ENCODE data around the gene NUMB. TPM values are rescaled to one million over a fixed set of nuclear protein-coding genes. Genes with fewer than 3 reads are reported as not detected.

Gene NUMB
- total RNA-seq, 2 donors from 2014 or later: 43.8 to 45.2 TPM

- Histone ChIP-seq H3K27me3 (peaks cover 0 to 18% of the 10 kb centered on the region in 2 donors), H3K27ac (no peak overlapping the region), H3K4me3 (no peak overlapping the region), H3K9me3 (no peaks in the 10 kb centered on the region), H3K36me3 (replicated peaks in 1 of 2; ENCODE audit: insufficient read depth in 1 of 2, low read depth in 2 of 2) (no peaks in the 10 kb centered on the region), H3K4me1 (peaks cover 29% of the 10 kb centered on the region)
- ATAC-seq (no peak), DNase-seq (no peak)
- WGBS, 2 donors: 71 to 83% methylated on average over 11 of the region's 11 CpGs
- TF ChIP-seq POLR2A (IDR thresholded peaks at IDR 0.05): no peak
- no peak for TF ChIP-seq CTCF (IDR thresholded peaks at IDR 0.05)
- intact Hi-C loops (cut with DNase I): no loop called here
Observed at GRCh38 chr14:73236157-73236556, 222.2 kb downstream of the NUMB start.

DNA sequence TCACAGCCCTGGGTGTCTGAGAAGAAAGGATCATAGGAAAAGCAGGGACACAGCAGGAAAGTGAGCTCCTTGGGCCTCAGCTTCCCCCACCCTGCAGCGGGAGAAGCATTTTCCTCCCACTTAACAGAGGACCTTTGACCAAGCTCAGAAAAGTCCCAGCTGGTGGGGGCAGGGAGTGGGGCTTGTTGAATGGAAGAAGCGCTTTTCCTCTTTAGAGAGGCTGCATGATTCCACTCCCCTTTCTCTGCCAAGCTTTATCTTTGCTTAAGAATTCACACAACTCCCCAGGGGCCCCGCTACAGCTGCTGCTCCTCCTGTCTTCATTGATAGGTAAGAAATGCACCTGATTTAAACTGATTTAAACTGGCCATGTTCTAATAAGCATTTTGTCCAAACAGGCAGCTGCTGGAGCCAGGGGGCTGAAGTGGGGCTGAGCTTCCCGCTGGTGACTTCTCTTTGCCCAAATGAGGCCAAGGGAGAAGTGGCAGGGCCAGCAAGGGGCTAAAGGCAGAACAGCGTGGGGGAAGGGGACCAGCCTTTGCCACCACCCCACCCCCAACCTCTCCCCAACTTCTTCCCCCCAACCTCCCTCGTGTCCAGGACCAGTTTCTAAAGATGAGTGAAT is 222.7 kb downstream of the NUMB start:
- no peak for ATAC-seq
- 54 to 64% methylated on average over 6 of the region's 6 CpGs for WGBS, 2 donors
- Histone ChIP-seq H3K4me3 (no peak overlapping the region), H3K27ac (no peak overlapping the region), H3K4me1 (peaks cover 29% of the 10 kb centered on the region), H3K9me3 (no peaks in the 10 kb centered on the region), H3K27me3 (peaks cover 0 to 18% of the 10 kb centered on the region in 2 donors), H3K36me3 (replicated peaks in 1 of 2; ENCODE audit: insufficient read depth in 1 of 2, low read depth in 2 of 2) (no peaks in the 10 kb centered on the region)
- DNase-seq: no peak
- TF ChIP-seq CTCF (IDR thresholded peaks at IDR 0.05) (no peak), POLR2A (IDR thresholded peaks at IDR 0.05) (no peak)
- intact Hi-C loops (cut with DNase I): no loop called here

DNA sequence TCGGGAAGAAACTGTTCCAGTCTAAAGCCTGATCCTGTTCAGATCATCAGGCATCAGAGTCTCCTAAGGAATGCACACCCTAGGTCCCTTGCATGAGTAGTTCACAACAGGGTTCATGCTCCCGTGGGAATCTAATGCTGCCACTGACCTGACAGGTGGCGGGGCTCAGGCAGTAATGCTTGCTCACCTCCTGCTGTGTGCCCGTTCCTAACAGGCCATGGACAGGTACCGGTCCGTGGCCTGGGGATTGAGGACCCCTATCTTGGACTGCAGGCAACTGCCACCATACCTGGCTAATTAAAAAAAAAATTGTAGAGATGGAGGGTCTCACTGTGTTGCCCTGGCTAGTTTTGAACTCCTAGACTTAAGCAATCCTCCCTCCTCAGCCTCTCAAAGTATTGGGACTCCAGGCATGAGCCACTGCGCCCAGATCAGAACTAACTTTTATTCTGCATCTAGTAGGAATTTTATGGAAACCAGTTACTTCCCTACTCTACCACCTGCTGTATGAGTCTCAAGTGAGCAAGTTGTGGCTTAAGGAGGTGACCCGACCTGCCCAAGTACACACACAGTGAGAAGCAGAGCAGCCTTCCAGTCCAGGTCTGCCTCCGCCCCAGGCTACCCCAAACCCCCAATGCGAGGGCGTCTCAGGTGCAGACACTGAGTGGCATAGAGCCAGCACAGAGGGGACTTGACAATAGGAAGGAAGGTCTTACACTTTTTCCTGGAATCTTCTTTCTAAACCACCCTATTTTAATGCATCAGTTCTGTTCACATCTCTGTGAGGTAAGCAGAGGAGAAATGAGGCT is 223.6 kb downstream of the NUMB start:
- intact Hi-C loops (cut with DNase I): no loop called here

GRCh38 chr14:73234029-73234428 is 224.3 kb downstream of the NUMB start:
- Histone ChIP-seq H3K27ac (no peak overlapping the region), H3K27me3 (peaks cover 0 to 18% of the 10 kb centered on the region in 2 donors), H3K36me3 (replicated peaks in 1 of 2; ENCODE audit: insufficient read depth in 1 of 2, low read depth in 2 of 2) (no peaks in the 10 kb centered on the region), H3K4me1 (peaks cover 21% of the 10 kb centered on the region), H3K4me3 (no peak overlapping the region), H3K9me3 (no peaks in the 10 kb centered on the region)
- ATAC-seq: no peak
- TF ChIP-seq CTCF (IDR thresholded peaks at IDR 0.05): no peak
- TF ChIP-seq POLR2A (IDR thresholded peaks at IDR 0.05): no peak
- no peak for DNase-seq
- intact Hi-C loops (cut with DNase I): no loop called here
- 78 to 80% methylated on average over 5 of the region's 5 CpGs for WGBS, 2 donors

More for the DNA sequence above, 223.6 kb downstream of the NUMB start:
- H3K9me3 ChIP-seq: no peaks in the 10 kb centered on the region
- no peak overlapping the region for H3K27ac ChIP-seq
- ATAC-seq: no peak
- peaks cover 26% of the 10 kb centered on the region for H3K4me1 ChIP-seq
- H3K27me3 ChIP-seq: peaks cover 0 to 18% of the 10 kb centered on the region in 2 donors
- H3K4me3 ChIP-seq: no peak overlapping the region
- WGBS, 2 donors: 68 to 90% methylated on average over 5 to 11 of the region's 11 CpGs
- TF ChIP-seq POLR2A (IDR thresholded peaks at IDR 0.05) (no peak), CTCF (IDR thresholded peaks at IDR 0.05) (no peak)
- no peaks in the 10 kb centered on the region for H3K36me3 ChIP-seq (replicated peaks in 1 of 2; ENCODE audit: insufficient read depth in 1 of 2, low read depth in 2 of 2)
- DNase-seq: no peak
